Measurements from ENCODE around the gene PROM1. TPM values are rescaled to one million over a fixed set of nuclear protein-coding genes. Genes with fewer than 3 reads are reported as not detected.

PROM1 gene
- total RNA-seq, 2 donors from 2014 or later: 5.2 to 8.1 TPM

DNA sequence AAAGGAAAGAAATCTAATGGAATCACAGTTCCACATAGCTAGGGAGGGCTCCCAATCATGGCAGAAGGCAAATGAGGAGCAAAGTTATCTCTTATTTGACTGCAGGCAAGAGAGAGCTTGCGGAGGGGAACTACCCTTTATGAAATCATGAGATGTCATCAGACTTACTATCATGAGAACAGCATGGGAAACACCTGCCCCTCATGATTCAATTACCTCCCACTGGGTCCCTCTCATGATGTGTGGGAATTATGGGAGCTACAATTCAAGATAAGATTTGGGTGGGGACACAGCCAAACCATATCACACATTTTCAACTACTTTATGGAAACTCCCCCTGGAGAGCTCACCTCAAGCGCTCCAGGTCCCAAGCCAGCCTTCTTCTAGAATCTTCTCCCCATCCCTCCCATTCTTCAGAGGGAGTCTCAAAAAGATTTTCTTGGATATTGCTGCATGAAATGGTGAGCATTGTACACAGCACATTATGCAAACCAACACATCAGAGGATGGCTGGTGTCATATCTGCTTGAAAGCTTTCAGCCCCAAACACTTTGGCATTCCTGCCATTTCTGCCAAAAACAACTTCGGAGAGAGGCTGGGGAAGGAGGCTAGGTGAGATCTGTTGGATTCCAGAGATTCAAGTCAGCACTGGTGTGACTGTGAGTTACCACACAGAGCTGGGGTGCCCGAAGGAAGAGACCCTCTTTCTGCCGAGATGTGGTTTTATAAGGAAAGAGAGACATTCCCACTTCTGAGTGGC lies 152.2 kb downstream of the PROM1 start:
- no peak for DNase-seq (ENCODE audit: low spot score)
- Histone ChIP-seq H3K9me3 (no peaks in the 10 kb centered on the region), H3K36me3 (no peaks in the 10 kb centered on the region), H3K4me1 (no peaks in the 10 kb centered on the region), H3K4me3 (no peak overlapping the region), H3K27ac (no peak overlapping the region), H3K27me3 (no peaks in the 10 kb centered on the region)
- TF ChIP-seq, protein P1, sequence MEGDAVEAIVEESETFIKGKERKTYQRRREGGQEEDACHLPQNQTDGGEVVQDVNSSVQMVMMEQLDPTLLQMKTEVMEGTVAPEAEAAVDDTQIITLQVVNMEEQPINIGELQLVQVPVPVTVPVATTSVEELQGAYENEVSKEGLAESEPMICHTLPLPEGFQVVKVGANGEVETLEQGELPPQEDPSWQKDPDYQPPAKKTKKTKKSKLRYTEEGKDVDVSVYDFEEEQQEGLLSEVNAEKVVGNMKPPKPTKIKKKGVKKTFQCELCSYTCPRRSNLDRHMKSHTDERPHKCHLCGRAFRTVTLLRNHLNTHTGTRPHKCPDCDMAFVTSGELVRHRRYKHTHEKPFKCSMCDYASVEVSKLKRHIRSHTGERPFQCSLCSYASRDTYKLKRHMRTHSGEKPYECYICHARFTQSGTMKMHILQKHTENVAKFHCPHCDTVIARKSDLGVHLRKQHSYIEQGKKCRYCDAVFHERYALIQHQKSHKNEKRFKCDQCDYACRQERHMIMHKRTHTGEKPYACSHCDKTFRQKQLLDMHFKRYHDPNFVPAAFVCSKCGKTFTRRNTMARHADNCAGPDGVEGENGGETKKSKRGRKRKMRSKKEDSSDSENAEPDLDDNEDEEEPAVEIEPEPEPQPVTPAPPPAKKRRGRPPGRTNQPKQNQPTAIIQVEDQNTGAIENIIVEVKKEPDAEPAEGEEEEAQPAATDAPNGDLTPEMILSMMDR (IDR thresholded peaks at IDR 0.05): no peak

DNA sequence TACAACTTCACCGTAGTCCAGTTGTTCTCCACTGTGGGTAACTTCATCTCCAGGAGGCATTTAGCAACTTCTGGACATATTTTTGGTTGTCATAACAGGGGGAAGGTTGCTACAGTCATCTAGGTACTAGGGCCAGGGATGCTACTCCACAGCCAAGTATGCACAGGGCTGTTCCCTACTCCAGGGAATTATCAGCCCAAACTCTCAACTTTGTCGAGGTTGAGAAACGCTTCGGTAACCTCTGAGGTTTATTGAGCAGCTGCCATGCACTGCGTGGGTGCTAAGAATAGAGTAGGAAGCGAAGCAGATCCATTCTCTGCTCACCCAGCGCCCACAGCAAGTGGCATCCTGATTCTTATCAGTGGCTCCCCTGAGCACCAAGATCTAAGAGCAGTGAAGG lies 153.5 kb downstream of the PROM1 start:
- TF ChIP-seq, protein P1 (IDR thresholded peaks at IDR 0.05): no peak
- Histone ChIP-seq H3K27ac (no peak overlapping the region), H3K27me3 (no peaks in the 10 kb centered on the region), H3K9me3 (no peaks in the 10 kb centered on the region), H3K4me1 (no peaks in the 10 kb centered on the region), H3K36me3 (no peaks in the 10 kb centered on the region), H3K4me3 (no peak overlapping the region)
- no peak for DNase-seq (ENCODE audit: low spot score)

DNA sequence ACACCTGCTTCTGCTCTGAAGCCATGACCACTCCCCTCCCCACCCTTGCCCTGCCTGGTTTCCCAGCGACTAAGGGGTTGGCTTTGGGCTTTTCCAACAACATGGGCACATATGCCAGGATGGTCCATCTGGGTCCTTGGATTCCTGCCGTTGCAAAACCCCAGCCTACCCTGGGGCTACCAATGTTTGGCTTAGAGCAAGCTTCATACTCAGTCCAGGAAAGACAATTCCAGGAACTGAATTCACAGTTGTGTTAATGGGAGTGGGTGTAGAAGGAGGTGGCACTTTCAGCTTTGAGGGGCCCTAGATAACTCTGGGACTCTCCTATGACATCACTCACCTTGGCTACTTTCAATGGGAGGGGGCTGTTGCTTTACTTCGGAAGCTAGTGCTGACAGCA lies 154.3 kb downstream of the PROM1 start:
- no peak overlapping the region for H3K27ac ChIP-seq
- no peaks in the 10 kb centered on the region for H3K4me1 ChIP-seq
- no peak overlapping the region for H3K4me3 ChIP-seq
- H3K9me3 ChIP-seq: no peaks in the 10 kb centered on the region
- no peaks in the 10 kb centered on the region for H3K36me3 ChIP-seq
- TF ChIP-seq, protein P1 (IDR thresholded peaks at IDR 0.05): no peak
- no peak for DNase-seq (ENCODE audit: low spot score)
- no peaks in the 10 kb centered on the region for H3K27me3 ChIP-seq

DNA sequence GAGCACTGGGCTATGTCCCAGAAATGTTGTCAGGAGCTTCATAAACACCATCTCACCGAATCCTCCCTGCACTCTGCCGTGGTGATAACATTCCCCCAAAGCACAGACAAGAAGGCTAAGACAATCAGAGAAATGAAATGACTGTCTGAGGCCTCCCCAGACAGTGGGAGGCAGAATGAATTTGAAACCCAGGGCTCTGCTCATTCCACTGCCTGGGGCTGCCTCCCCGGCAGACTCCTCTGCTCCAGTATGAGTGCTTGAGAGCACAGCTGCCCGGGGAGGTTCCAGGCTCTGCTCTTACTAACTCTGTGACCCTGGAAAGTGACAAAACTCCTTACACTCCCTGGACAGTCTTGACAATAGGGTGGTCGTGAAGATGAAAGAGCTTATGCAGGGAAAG lies 154.9 kb downstream of the PROM1 start:
- H3K4me3 ChIP-seq: no peak overlapping the region
- no peaks in the 10 kb centered on the region for H3K9me3 ChIP-seq
- no peaks in the 10 kb centered on the region for H3K27me3 ChIP-seq
- TF ChIP-seq, protein P1 (IDR thresholded peaks at IDR 0.05): no peak
- DNase-seq (ENCODE audit: low spot score): no peak
- no peaks in the 10 kb centered on the region for H3K36me3 ChIP-seq
- no peak overlapping the region for H3K27ac ChIP-seq
- no peaks in the 10 kb centered on the region for H3K4me1 ChIP-seq

DNA sequence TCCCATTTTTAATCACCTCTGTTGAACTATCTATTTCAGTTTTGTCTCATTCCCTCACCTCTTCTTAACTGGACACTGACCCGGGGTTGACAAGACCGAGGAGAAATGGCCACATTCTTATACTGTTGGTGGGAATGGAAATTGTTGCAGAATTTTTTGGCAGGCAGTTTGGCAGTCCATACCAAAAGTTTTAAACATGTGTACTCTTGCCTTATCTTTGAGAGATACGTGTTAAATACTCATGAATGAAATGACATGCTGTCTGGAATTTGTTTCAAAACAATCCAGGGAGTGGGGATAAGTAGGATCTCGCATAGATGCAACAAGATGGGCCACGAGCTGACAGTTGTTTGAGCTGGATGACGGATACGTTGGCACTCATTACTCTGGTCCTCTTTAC lies 157.3 kb downstream of the PROM1 start:
- Histone ChIP-seq H3K4me1 (peaks cover 0 to under 1% of the 10 kb centered on the region in 2 donors), H3K9me3 (no peaks in the 10 kb centered on the region), H3K27ac (no peak overlapping the region), H3K36me3 (no peaks in the 10 kb centered on the region), H3K4me3 (no peak overlapping the region), H3K27me3 (no peaks in the 10 kb centered on the region)
- DNase-seq (ENCODE audit: low spot score): no peak
- TF ChIP-seq, protein P1 (IDR thresholded peaks at IDR 0.05): no peak

DNA sequence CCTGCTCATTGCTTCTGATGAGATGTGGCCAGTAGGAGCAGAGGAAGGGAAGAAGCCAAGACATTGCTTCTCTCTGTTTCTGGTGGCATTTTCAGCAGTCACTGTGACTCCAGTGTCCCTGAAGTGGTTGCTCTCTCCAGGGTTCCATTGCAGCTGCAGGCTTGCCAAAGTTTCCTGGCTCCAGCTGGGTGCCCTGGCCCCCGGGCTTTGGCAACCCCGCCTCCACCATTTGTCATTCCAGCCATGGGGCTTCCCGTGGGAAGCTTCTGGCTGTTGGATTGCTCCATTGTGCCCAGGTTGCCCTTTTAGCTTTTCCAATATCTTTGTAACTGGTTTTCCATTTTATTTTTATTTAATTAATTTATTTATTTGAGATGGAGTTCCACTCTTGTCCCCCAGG lies 158.0 kb downstream of the PROM1 start:
- H3K9me3 ChIP-seq: no peaks in the 10 kb centered on the region
- H3K27me3 ChIP-seq: no peaks in the 10 kb centered on the region
- no peak overlapping the region for H3K27ac ChIP-seq
- H3K4me3 ChIP-seq: no peak overlapping the region
- TF ChIP-seq, protein P1 (IDR thresholded peaks at IDR 0.05): no peak
- peaks cover 0 to 7% of the 10 kb centered on the region in 2 donors for H3K4me1 ChIP-seq
- DNase-seq (ENCODE audit: low spot score): no peak
- H3K36me3 ChIP-seq: no peaks in the 10 kb centered on the region
